Activated T-cell treated with anti-CD3 and anti-CD28 coated beads for 4 hours (primary cell): ENCODE measurements around the gene MICU1.
"Not testable (repeated sequence)": the region's sequence is repeated elsewhere in the genome, so short reads cannot be mapped to it uniquely, and the experiment has no call there.

Experiments used
- DNase-seq: peaks from one replicate; pipeline ENCODE4 v3.0.0-alpha.2; 2020

Gene MICU1

DNA sequence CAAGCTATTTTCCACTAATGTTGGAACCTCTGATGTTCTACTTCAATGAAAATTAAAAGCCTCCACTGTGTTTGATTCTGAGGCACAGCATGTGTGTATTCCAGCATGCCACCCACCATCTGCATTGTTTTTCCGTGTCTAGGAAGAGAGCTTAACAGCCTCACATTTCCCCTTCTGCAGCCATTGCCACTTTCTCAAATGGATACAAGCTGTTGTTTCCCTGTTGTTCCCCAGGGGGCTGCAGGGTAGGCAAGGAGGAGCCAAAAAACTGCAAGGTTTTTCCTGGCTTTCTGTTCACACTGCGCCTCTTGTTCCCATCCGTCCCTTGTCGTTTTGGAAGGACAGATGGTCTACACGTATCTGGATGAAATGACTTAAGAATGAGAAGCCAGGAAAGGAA is 198.9 kb downstream of the MICU1 start:
- no peak for DNase-seq

DNA sequence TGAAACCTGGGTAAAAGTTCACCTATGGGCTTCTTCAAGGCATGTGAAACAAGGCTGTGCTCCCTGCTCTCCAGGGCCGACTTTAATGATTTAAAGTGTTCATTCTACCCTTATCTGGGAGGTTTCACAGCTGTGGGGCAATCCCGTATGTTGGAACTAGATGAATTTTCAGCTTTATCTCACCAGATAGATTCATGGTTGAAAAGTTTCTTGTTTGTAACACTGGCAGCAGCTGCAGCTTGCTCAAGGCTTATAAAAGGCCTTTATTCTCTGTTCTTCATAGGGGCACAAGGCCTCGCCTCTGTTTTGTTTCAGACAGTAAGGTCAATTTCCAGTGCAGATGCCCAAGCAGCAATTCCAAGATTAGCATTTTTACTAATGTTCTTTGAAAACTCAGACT is 200.7 kb downstream of the MICU1 start:
- DNase-seq: no peak

DNA sequence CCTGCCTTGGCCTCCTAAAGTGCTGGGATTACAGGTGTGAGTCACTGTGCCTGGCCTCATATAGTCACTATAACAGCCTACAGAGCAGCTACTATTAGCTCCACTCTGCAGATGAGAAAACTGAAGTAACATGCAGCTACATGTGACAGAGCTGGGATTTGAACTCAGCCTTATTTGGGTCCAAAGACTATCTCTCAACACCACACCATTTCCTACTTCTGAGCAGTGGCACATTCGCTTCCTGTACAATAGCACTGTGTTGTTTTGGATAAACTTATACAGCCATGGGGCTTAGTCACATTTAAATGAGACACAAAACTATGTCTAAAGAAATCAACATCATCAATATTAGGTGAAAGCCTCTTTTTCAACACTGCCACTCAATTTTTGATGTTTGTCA is 201.3 kb downstream of the MICU1 start:
- DNase-seq: no peak

DNA sequence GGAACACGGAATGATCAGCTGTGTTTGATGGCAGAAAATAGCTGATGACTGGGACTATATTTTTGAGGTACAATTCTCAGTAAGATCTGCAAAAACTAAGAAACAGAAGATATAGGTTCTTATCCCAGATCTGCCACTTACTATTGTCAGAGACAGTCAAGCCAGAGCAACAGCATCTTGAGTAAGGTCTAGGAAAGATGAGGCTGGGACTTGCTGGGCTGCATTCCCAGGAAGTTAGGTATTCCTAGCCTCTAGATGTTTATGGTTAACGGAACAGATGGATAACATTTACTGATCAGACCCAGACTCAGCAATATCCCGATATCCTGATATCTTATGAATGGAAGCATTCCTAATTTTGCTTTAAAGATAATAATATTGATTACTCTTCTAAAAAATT is 202.5 kb downstream of the MICU1 start:
- no peak for DNase-seq

DNA sequence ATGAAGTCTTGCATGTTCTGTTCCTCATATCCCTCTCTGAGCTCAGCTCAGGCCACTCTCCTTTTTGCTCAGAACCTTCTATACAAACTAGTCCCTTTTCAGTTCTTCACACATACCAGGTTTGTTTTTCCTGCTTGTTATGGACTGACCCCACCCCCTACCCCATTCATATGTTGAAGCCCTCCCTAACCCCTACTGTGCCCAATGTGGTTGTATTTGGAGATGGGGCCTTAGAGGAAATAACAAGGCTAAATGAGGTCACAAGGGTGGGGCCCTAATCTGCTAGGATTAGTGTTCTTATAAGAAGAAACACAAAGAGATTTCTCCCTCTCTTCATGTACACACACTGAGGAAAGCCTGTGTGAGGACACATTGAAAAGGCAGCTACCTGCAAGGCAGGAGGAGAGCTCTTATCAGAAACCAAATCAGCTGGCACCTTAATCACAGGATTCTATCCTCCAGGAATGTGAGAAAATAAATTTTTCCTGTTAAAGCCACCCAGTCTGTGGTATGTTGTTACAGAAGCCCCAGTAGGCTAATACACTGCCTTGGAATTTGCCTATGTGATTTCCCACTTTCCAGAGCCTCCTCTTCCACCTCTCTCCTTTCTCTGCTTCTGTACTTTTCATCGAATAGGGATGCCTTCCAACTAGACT is 203.9 kb downstream of the MICU1 start:
- no peak for DNase-seq

DNA sequence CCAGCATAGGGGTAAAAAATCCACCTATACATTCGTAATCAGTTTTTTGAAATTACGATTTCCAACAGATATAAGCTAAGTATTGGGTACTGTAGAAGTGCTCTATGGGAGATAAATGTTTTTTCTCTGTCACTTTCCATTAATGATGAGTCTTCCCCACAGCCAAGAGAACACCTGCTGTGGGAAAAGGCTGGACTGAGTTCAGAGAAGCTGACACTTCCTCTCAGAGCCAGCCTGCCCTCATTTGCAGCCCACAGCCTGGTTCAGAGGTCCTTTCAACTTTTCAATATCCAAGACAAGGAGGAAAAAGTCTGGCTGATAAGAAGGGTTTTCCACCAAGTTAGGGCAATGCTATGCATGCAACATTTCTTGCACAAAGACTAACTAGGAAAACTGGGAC is 206.6 kb downstream of the MICU1 start:
- no peak for DNase-seq

DNA sequence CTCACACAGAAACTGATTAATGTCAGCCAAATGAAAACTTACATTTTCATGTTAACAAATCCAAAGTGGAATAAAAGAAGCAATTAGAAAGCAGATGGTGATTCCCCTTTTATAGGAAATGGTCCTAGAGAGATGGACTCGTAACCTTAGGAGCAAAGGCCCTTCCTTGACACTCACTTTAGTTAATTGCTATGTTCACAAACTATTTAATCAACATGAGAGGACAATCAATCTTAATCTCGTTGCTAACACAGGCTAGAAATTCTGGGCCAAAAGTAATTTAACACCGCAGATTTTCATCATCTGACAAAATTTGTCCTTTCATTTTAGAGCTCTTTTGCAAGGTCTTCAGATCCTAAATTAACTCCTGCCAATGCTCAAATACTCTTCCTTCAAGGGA is 207.2 kb downstream of the MICU1 start:
- DNase-seq: no peak

DNA sequence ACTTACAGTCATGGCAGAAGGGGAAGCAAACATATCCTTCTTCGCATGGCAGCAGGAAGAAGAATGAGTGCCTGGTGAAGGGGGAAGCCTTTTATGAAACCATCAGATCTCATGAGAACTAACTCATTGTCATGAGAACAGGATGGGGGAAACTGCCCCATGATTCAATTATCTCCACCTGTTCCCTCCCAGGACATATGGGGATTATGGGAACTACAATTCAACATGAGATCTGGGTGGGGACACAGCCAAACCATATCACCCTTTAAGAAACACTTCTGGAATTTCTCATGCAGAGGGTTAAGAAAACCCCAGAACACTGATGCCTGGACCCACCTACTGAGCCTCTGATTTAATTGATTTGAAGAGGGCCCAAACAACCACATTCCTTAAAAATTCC is 207.9 kb downstream of the MICU1 start:
- DNase-seq: no peak

DNA sequence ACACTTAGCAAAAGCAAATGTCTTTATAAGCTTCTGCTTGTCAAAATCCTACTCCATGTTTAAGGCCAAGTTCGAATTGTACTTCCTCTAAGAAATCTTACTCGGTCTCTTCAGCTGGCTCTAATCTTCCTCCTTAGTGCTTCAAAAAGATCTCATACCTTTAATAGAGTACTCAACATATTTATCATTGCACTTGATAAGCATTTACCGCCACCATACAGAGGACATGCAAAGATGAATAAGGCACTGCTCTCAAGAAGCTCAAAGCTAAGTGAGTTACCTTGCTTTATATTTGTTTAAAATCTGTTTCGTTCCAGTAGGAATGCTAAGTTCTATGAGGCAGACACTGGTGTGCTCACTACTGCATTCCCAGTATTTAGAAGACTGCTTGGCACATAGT is 209.2 kb downstream of the MICU1 start:
- DNase-seq: no peak

DNA sequence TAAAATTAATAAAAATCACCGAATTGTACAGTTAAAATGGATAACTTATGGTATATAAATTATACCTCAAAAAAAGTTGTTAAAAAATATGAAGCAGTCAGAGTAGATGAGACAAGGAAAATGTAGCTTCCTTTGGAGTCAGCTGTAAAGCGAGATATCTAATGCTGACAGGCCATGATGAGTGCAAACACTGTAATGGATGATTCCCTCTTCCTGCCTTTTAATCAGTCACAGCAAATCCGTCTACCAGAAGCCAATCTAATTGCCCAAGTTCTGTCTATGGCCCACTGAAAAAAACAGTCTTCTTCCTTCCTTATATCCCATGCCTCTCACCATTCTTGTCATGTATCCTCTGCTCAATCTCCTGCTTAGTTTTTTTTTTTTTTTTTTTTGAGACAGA is 211.2 kb downstream of the MICU1 start:
- DNase-seq: no peak

DNA sequence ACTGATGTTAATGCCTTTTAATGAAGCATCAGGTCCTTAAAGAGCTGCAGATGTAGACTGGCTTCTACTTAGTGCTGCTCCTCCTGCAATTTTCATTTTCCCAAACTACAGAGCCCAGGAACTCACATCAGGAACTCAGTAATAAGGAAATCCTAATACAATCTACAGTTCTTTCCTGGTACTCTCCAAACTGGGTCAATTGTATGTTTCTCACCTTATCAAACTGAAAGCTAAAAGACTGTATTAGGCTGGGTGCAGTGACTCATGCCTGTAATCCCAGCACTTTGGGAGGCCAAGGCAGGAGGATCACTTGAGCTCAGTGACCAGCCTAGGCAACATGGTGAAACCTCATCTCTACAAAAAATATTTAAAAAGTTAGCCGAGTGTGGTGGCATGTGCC is 216.7 kb downstream of the MICU1 start:
- no peak for DNase-seq

DNA sequence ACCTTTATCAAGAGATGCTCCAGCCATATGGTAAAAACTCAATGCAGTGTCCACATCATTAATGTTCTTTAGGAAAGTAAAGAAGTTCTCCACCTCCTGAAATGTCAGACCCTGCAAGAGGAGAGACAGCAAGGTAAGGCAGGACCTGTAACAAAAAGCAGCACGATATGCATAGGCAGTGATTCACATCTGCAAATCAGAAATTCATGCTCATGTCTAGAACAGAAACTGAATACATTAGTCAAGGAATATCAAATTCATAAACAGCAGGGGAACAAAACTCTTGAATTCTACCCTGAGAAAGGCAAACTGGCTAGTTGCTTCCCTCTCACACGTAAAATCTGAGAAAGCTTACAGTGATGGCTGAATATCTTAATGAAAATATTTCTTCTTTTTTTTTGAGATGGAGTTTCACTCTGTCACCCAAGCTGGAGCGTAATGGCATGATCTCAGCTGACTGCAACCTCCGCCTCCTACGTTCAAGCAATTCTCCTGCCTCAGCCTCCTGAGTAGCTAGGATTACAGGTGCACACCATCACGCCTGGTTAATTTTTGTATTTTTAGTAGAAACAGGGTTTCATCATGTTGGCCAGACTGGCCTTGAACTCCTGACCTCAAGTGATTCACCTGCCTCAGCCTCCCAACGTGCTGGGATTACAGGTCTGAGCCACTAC is 217.8 kb downstream of the MICU1 start:
- DNase-seq: no peak

DNA sequence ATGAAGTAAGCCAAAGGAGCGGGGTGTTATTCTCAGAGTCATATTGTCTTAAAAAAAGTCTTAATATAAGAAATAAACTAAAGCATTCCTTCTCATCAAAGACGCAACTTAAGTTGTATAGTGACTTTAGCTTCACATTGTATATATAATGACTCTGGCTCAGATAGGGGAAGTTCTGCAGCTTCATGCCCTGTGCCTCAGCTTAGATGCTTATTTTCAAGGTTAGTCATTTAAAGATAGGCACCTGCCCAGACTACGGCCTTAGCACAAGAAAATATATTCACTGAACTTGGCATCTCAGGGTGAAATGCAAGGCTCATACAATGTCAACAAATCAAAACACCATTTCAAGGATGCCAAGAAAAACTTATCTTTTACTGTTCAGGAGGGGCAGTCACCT is 218.4 kb downstream of the MICU1 start:
- DNase-seq: no peak

DNA sequence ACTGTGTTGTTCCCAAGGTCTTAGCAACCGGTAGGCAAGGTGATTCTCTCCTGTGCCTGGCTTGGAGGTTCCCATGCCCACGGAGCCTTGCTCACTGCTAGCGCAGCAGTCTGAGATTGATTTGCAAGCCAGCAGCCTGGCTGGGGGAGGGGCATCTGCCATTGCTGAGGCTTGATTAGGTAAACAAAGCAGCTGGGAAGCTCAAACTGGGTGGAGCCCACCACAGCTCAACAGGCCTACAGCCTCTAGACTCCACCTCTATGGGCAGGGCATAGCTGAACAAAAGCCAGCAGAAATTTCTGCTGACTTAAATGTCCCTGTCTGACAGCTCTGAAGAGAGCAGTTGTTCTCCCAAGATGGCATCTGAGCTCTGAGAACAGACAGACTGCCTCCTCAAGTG is 230.3 kb downstream of the MICU1 start:
- DNase-seq: not testable (repeated sequence)

DNA sequence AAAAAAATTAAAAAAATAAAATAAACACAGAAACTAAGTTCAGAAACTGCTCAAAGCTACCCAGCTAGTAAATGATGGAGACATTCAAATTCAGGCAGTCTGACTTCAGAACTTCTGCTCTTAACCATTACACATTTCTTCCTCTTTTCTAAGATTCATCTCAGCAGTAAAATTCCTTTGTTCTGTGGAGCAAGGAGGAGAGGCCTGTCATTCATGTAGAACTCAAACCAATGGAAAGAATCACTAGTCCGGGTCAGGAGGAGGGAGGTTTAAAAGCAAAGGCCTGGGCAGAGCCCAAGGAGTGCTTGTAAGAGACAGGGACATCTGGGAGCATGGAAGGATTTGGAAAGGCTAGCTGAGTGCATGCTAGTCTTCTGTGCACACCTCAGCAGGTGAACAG is 233.3 kb downstream of the MICU1 start:
- DNase-seq: no peak

DNA sequence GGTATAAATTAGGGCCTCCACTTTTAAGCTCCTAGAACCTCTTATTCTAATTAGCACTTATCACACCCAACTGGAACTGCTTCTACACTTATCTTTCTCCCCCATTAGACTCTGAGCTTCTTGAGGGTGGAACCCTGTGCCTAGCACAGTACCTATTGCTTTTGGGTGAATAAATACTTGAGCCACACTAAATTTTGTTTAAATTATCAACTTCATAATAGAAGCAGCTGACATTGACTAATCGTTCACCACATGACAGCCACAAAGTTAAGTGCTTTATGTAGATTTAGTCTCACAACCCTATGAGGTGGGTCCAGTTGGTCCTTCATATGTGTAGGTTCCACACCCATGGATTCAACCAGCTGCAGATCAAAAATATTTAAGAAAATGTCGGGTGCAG is 235.1 kb downstream of the MICU1 start:
- no peak for DNase-seq

DNA sequence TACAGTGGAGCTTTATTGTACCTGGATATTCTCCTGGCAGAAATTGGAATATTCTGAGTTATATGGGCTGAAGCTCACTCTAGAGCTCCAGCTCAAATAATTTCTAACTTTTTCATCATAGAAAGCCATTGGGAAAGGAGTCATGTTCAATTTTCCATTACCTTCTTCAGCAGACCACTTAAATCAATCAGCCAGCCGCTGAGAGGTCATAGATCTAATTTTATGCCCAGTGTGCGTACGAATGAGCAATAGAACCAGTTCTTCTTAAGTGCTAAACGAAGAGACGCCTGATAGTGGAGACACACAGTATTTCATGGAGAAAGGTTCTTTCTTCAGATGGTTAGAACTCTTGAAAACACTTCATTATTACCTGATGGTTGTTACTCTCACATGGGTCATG is 236.2 kb downstream of the MICU1 start:
- DNase-seq: no peak

DNA sequence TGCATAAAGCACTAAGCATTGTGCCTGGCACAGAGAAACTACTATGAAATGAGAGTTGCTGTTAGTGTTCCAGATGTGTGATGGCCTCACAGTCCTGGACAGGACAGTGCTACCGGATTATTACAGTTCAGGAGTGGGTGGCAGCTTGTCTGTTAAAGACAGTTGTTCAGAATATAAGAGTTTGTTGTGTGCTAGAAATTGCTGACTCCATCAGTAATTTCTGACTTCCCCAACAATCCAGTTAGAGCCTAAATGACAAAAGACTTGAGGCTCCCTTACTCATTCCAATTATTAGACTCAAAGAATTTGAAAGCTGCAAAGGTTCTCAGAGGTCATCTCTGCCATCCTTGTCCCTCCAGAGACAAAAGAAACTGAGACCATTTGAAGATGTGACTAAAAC is 236.9 kb downstream of the MICU1 start:
- DNase-seq: no peak

DNA sequence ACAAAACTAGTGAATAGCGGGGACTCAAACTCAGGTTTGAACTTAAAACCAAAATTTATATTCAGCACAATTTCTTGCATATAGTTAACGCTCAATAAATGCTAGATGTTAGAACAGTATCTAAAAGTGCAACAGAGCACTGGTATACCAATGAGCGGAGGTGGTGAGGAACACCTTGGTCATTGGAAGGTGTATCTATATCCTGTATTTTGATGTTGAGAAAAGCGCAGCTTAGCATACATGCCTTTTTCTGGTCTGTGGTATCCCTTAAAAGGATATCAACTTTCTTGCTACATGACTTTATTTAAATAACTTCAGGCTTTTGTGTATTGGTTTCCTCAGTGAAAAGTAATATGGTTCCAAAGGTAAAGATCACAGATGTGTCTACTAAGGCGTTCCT is 237.8 kb downstream of the MICU1 start:
- no peak for DNase-seq

DNA sequence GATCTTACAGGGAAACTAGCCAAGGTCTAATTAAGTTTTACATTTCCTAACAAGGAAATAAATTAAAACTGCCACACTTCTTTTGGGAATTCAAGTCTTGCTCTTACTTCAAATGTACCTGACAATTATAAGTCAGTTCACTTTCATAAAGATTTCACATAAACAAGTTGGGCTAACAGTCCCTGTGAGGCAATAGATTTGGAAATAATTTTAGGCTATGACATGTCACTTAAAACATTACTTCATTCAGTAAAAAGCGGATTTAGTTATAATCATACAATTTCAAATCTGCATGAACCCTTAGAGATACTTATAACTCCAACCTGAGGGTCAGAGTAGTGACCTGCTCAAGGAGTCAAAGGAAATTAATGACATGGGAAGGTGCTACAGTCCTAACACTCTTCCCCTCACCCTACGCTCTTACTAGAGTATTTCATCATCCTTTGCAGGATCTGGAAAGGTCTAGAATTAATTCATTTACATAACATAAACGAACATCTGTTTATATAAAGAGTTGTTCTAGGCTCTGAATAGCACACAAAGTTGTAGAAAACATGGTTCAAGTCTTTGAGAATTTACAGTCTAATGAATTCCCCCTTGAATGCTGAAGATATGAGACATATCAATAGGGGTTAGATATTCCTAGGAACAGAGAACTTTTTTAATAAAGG is 238.8 kb downstream of the MICU1 start:
- no peak for DNase-seq

DNA sequence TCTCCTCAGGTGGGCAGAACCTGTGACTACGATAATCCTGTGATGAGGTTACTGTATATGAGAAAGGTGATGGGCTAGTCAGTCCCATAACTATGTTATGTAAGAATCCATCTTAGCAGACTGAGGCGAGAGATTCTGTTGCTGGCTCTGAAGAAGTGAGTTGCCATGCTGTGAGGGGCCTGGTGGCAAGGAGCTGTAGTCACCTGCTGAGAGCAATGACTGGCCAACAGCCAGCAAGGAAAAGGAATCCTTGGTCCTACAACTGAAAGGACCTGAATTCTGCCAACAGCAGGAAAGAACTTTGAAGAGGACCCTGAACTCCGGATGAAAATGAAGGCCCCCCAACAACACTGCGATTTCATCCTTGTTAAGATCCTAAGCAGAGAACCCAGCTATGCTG is 240.2 kb downstream of the MICU1 start:
- no peak for DNase-seq

DNA sequence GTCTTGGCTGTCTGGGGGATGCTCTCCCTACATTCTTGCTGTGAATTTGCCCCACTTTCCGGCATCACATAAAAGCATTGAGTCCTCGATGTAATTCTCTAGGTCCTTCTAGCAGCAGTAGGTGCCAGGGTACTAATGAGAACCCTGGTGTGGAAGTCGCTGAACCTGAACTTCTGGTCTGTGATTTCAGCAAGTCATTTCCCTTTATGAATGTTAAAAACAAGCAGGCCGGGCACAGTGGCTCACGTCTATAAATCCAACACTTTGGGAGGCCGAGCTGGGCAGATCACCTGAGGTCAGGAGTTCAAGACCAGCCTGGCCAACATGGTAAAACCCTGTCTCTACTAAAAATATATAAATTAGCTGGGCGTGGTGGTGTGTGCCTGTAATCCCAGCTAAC is 240.9 kb downstream of the MICU1 start:
- DNase-seq: not testable (repeated sequence)

DNA sequence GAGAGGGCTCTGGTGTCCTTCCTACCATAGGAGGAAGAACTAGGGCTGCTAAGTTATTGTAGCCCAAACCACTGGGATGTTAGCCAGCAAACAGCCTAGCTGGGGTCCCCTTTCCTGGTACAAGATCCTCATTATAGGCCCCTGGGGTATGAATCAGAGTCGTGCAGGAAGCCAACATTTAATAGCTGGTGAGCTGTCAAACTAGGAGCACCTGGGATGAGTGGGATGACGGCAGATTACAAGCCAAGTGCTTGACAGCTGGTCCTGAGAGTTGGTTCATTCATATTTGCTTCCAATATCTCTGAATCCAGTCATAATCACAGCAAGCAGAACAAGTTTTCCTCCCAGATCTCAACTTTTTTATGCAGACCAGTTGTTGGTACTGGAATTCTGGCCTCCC is 246.1 kb downstream of the MICU1 start:
- no peak for DNase-seq

DNA sequence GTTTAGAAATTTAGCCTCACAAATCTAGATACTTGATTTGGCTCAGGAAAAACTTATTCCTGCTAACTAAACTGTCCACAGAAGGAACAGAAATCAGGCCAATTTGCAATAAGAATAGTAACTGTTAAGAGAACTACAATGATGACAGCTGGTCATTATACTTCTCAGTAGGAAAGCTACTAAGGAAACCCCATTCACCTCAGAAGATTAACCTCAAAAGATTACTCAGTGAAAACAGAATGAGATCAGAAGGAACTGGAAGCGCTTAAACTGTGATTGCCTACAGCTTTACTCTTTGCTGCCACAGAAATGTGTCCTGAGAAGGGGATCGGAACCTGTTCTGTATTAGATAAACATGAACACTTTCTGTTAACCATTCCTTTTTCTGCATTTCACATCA is 246.8 kb downstream of the MICU1 start:
- no peak for DNase-seq

DNA sequence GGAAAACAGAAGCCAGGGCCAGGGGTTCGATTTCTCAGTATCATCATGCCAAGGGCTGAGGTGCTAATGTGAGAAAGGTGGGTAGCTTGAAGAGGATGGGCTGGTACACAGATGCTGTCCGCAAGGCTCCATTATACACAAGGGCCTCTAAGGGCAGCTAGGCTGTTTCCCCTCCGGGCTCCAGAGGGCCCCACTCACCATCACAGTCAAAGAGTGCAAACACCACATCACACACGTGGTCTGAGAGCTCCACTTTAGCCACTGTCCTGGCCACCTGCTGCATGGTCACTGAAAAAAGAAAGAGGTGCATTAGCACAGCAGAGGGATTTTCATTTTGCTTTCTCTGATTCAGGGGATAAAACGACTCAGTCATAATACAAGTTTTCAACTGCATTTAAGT is 250.3 kb downstream of the MICU1 start:
- no peak for DNase-seq
